HUDEP-2 (cell line): ENCODE results near the gene PGPEP1.
A peak's percentile ranks its signal among the peaks of the same experiment; 100 is the strongest.
"Not testable (repeated sequence)": the region's sequence is repeated elsewhere in the genome, so short reads cannot be mapped to it uniquely, and the experiment has no call there.

Experiments used
- DNase-seq, 76 experiments: peaks; one replicate each; lab custom pipeline; 2025; ENCODE audit not compliant: unreplicated experiment in 76 of 76; lab: John Stamatoyannopoulos, UW

PGPEP1 gene

DNA sequence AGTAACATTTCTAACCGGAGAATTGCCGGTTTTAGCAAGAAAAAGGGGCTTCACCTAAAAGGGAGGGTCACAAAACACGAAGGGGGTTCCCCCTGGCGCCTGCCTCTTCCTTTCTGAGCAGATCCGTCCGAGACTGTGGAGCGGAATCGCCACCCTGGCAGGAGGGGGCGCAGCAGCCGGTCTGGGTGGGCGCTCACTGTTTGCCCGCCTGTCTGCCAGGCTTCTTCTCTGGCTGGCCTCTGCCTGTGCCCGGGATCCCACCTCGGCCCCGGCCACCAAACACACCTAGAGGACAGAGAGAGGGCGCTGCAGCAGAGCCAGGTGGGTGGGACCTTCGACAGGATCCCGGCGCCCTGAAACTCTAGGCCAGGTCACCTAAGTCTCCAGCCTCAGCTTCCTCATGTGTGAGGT, 33.1 kb upstream of the PGPEP1 start:
- no peak for DNase-seq

DNA sequence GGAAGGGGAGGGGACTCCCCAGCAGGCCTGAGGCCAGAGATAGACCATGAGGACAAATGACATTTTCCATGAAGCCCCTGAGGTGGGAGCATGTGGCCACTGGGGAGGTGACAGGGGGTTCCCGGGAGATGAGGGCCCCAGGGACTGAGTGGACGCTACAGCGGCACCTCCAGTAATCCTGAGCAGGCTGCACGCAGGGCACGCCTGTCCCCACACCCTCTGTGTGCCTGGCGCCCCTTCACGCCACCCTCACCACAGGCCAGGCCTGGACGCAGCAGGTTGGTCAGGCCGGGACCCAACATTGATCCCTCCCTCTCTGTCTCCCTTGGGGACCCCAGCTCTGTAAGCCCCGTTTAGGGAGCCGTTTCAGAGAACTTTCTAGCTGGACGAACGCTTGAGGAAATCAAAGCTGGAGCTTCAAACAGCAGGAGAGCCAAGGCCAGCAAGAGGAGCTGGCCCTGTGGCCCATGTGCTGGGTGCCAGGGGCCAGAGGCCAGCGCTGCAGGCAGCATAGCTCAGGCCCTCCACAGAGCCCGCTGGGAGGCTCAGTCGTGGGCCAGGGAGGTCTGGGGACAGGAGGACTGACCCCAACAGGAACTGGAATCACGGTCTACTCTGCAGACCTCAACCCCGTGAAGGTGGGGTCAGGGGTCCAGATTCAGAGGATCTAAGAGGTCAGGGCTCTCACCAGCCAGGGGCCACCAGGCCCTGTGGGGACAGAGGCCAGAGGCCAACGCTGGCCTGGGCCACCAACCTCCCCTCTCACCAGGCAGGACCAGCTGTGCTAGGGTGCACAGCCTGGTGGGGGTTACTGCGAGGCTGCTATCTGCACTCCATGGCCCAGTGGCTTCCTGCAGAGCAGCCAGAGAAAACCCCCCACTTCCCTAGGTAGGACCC, 32.1 kb upstream of the PGPEP1 start:
- no peak for DNase-seq

DNA sequence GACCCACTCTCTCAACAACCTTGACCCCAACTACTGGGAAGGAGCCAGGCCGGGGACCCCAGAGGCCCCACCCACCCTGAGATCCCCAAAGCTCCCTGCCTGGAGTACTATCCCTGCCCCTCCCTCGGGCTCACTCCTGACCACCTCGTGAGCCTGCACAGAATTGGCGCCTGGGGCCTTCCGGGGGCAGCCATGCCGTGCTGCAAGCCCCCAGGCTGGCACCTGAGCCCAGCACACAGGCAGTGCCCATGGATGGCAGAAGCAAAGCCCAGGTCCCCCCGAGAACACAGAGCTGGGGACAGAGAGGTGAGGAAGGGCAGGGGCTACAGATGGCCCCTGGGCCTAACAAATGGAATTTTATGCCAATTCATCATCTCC, 31.5 kb upstream of the PGPEP1 start:
- no peak for DNase-seq

DNA sequence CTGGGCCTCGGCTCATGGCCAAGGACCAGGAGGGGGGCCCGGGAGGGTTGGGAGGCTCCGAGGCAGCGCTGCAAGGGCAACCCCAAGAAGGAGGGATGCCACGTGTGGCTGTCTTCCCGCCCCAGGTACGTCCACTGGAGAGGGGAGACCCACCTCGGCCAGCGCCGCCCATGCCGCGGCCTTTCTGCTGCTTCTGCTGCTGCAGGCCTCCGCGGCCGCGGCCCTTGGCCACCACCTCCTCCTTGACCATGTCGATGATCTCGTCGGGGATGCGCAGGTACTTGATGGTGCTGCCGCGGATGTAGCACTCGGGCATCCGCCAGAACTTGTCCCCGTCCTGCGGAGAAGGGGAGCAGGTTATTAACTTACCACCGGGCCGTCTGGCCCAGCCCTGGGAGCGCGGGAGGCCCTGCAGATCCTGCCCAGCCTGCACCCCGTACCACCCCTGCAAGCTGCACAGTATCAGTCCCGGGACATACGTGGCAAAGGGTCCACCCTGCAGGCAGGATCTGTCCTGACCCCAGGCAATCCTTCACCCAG, 30.8 kb upstream of the PGPEP1 start:
- no peak for DNase-seq

DNA sequence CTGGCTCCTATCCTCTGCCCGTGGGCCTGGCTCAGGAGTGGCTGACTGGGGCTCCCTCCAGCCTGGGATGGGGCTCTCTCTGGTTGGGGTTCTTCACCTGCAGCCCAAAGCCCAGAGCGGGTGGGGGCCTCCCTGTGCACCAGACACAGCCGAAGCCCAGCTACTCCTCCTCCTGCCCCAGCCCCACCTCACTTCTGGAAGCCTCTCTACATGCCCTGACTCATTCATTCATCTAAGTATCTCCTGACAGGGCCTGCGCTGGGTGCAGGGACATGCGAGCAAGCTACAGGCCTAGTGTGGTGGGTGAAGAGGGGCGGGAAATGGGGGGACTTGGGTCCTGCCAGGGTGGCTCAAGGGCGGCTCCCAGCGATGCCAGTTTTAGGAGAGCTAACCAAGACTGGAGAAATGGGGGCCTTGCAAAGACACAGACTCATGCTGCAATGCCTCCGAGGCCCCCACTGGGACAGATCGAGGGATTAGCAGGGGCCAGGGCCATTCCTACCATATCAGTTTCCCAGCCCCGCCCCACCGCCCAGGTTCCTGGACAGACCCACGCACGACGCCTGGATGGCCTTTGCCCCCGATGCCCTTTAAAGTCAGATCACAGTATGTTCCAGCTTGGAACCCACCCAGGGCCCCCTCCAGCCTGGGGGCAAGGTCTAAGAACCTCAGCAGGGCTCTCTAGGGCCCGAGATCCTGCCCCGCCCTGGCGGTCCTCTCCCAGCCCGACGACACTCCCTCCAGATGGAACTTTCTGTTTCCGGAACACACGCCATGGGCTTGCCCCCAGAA, 30.1 kb upstream of the PGPEP1 start:
- DNase-seq, result no peak

DNA sequence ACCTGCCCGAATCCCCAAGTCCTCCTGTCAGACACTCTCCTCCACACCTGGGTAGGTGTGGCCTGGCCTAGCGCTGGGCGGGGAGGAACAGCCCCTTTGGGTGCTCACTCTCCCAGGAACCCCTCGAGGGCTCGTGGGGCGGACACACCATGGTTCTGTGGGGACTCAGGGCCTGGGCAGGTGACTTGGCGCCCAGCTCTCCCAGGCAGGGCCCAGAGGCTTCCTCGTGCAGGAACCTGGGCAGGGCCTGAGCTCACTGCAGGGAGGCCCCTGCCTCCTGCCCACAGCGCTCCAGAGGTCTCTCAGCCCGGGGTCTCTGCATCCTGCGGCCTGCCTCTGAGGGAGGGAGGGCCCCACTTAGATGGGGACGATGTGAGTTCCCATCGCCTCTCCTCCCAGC, 29.4 kb upstream of the PGPEP1 start:
- no peak for DNase-seq

DNA sequence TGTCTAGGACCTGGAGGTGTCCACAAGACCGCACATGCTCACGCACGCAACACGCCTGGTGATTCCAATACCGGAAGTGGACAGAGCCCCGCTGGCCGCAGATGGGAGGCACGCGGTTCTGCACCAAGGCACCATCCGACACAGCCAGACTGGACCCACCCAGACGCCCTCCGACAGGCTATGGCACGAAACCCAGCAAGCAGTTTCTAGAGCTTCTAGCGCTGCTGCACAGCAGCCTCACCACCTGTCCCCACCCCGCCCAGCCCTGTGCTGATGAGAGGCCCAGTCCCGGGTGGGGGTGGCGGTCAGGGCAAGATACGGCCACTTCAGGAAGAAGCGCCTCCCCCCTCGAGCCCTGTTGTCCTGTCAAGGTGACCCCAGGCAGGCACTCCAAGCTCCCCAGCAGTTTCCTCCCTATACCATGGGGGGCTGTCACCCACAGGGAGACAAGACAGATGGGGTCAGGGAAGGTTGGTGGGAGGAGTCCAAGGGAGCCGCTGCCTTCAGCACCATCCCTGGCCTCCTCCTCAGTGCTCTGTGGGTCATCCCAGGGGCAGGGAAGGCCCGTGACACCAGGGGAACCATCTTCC, 28.8 kb upstream of the PGPEP1 start:
- no peak for DNase-seq

DNA sequence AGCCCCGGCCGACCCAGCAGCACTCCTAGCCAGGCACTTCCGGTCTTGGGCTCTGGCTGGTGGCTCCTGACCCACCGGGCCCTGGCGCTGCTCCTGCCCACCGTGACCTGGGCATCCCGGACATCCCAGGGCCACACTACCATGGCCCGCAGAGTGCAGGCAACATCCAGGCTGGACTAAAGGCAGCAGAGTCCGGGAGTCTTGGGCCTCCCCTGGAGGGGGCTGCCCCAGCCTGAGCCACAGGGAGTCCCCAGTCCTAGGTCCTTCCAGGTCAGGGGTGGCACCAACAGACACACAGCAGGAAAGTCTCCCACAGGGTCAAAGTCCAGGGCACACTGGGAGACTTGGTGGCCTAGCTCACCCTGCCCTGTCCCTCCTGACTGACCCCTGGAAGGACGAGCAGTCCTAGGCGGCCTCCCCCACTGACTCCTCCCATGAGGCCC, 28.3 kb upstream of the PGPEP1 start:
- no peak for DNase-seq

DNA sequence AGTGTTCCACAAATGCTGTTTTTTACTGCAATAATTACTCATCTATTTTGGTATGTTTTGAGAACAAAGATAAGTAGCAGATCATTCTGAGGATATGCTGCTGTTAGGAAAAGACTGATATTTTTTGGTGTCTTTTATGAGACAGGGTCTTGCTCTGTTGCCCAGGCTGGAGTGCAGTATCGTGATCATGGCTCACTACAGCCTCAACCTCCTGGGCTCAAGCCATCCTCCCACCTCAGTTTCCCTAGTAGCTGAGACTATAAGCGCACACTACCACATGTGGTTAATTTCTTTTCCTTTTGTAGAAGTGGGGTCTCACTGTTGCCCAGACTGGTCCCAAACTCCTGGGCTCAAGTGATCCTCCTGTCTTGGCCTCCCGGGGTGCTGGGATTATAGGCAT, 27.0 kb upstream of the PGPEP1 start:
- no peak for DNase-seq

DNA sequence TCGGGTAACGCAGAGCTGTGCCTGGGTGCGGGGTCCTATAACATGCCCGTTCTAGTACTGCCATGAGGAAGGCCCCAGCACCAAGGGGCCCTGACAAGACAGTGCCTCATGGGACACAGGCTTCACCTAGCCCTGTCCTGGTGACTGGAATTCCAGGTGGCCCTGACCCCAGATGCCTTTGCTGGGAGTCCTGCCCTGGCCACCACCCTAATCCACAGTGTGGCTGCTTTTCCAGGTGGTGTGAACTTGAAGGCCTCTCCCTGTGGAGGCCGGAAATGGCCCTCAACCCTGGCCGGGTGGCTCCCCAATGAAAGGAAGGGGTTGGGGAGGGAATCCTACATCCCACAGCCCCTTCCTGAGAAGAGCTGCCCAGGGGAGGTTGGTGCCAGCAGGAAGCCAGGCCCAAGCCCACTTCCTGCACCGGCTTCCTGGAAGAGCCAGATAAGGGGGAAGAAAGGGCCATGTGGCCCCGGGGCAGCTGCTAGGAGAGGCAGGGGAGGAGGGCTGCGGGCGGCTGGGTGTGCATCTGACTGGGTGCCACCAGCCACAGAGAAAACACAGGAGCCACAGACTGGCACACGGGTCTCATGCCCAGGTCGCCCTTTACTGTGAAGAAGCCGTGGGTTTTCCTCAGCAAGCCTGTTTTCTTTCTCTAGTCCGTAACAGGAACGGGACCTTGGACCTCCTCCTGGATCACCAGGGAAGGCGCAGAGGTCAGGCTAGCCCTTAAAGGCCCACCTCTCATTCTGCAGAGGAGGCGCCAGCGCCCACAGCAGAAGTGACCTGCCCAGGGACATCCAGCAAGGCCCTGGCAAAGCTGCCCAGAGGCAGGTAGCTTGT, 22.2 kb upstream of the PGPEP1 start:
- peak in 68 of 76 experiments; percentile 35 to 86 (median 69) for DNase-seq

DNA sequence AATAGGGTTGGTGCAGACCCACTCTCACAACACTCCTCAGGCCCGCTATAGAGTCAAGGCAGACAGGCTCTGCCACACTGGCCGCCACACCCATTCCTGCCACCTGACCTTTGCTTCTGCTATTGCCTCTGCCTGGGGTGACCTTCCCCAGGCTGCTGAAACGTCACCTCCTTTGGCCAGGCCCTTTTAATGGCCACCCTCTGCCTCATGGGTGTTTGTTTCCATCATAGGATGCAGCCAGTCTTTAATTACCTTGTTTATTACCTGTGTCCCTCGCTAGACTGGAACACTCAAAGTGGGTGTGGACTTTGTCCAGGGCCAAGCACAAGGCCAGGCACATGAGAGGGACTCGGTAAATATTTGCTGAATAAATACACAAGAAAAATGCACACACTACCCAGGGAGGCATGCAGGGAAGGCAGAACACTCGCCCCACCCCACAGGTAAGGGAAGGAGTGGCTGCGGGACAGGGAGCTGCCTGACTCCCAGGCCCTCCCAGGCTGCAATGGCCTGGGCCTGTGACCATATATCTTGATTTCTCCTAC, 20.7 kb upstream of the PGPEP1 start:
- peak in 1 of 76 experiments; percentile 13 for DNase-seq

DNA sequence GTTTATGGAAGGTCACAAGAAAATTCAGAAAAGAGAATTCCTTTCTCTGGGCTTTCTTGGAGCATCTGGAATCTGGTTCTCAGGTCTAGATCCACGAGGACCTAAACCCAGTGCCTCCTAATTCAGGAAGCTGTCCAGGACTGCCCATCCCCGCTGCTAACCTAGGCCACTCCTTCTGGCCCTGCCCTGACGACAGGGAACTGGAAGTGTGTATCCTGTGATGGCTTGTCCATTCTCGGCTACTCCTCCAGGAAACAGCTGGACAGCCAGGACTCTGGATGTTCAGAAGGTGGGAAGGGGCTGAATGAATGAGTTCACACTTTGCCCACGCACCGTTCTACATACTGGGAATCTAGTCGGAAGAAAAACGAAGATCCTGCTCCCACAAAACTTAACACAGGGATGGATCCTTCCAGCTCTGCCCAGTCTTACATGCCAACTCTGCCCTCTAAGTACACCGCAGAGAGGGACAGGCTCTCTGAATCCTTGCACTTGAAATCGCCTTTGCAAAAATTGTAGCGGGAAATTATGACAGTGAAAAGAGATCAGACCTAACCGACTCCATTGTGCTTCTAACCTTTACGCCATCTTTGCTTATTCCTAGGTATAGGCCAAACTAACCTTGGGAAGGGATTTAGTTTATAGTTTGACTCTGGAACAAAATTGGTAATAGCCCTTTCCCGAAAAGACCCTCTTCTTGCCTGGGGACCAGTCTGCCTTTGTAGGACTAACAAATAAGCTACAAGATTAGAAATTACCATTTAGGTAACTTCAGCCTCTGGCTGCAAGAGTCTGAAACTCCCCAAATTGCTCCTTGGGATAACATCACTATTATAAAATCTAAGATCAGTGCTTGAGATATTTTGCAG, 19.3 kb upstream of the PGPEP1 start:
- DNase-seq, result no peak

DNA sequence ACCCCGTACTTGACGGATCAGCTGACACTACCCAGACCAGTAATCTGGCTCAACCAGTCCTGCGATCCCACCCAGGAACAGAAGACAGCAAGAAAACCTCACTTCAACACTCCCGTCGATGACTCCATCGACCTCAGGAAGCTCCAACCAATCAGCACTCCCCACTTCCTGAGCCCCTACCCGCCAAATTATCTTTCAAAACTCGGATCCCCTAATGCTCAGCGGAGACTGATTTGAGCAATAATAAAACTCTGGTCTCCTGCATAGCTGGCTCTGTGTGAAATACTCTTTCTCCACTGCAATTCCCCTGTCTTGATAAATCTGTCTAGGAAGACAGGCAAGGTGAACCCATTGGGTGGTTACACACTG, 18.7 kb upstream of the PGPEP1 start:
- peak in 10 of 76 experiments; percentile 8 to 37 (median 24) for DNase-seq

DNA sequence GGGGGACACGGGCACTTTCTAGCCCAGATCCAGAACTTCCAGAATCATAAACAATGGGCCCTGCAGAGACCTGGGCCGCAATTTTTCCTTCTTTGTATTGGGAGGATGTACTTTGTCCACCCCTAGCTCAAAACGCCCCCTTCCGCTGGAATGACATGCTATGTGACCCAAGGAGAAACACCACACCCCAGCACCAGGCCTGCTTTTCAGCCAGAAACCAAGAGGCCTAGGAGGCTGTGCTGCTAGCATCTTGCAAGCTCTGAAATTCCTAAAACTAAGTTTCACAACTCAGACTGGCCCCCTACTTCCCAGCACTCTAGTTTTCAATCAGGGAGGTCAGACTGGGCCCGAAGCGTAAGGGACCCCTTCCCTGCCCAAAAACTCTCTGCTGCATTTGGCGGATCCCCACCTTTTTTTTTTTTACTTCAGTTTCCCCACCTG, 18.1 kb upstream of the PGPEP1 start:
- DNase-seq, result peak in 67 of 76 experiments; percentile 19 to 83 (median 65)

DNA sequence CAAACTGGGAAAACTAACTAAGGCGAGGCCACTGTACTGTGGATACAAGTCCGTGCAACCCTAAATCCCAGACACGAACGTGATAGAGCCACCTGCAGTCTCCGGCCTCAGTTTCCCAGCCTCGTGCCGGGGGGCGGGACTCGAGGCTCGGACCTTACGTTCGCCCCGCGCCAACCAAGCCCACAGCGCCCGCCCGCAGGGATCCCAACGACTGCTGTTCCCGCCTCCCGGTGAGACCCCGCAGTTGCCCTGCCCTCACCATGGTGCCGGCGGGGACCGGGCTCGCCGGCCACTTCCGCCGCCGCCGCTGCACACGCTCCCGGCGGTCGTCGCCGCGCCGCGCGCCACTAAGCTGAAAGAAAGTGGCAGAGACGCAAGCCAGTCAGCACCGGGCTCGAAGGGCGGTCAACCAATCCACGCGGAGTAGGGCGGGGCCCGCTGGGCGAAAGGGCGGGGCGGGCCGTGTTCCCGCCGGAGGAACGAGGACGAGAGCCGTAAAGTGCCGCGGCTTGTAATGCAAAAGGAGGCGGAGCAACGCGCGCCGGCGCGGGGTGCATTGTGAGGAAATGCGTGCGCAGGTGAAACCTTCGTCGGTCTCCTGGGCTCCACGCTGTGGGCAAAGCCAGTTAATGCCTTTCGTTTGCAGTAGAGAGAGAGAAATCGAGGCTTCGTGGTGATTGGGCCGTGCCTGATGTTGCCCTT, 17.5 kb upstream of the PGPEP1 start, which contains the start of gene LSM4:
TSS of gene LSM4 (minus strand) at position 318 of the 702 bp plus-strand sequence. CDS start at position 262, 56 bp downstream.
- peak; percentile 70 to 100 (median 99) for DNase-seq

DNA sequence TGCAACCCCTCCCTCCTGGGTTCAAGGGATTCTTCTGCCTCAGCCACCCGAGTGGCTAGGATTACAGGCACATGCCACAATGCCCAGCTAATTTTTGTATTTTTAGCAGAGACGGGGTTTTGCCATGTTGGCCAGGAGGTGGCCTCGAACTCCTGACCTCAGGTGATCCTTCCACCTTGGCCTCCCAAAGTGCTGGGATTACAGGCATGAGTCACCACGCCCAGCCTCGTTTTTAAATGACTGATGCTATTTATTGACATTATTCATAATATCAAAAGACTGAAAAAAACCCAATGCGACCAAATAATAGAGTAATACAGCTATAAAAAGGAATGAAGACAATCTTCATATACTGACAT, 16.0 kb upstream of the PGPEP1 start:
- not testable (repeated sequence) for DNase-seq

DNA sequence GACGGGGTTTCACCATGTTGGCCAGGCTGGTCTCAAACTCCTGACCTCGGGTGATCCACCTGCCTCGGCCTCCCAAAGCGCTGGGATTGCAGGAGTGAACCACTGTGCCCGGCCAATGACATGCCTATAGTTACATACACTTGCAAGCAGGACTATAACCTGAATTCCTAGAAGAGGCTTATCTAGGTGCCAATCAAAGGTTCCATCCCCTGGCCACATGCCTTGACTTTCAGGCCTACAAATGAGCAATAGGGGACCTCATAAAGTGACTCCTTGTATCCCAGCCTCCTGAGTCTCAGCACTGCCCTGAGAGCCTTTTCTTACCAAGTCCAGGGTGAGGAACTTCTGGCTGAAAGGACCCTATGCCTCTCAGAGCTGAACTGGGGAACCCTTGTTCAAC, 13.6 kb upstream of the PGPEP1 start:
- DNase-seq, result no peak

DNA sequence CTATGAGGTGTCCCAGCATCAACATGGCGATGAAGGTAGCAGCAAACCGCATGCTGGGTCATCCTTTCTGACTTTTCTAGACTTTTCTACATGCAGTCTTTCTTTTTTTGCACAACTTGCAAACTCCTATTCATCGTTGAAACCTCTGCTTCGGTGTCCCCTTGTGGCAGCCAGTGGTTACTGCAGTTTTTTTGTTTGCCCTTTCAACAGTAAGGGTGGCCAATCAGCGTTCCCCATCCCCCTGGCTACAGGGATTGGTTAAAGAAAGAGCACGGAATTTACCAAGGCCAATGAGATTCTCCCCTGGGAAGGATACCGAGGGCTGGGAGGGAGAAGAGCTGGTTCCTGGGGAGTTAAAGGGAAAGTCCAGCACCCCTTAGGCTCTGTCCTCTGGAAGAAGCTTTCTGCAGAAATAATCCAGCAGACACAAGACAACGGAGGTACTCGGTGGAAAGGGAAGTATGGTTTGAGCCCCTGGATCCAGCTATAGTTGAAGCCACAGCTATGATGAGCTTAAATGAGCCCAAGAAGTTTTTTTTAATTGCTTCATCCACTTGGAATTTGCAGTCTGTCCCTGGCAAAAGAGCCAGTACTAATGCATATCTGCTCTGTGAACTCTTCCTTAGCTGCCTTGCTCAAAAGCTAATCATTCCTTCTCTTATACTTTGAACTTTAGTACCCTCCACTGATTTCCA, 11.9 kb upstream of the PGPEP1 start:
- peak in 74 of 76 experiments; percentile 40 to 98 (median 88) for DNase-seq
